Rectal smooth muscle tissue (tissue), 1 donor: ENCODE measurements around the gene PIK3CA.
"Not testable (repeated sequence)": the region's sequence is repeated elsewhere in the genome, so short reads cannot be mapped to it uniquely, and the experiment has no call there.

ENCODE experiments used
- H3K27ac ChIP-seq: one replicate; pipeline ENCODE4 v1.7.0; 2013; ENCODE audit warnings: low read depth, low read length, inconsistent platforms
- H3K27me3 ChIP-seq: one replicate; pipeline ENCODE4 v1.7.0; 2013; ENCODE audit warnings: low read length; ENCODE audit not compliant: control insufficient read depth, insufficient read depth
- H3K36me3 ChIP-seq: one replicate; pipeline ENCODE4 v1.7.0; 2013; ENCODE audit warnings: low read length; ENCODE audit not compliant: control insufficient read depth, insufficient read depth
- H3K4me1 ChIP-seq: one replicate; pipeline ENCODE4 v1.7.0; 2013; ENCODE audit warnings: low read length; ENCODE audit not compliant: control insufficient read depth, insufficient read depth
- H3K4me3 ChIP-seq: one replicate; pipeline ENCODE4 v1.7.0; 2013; ENCODE audit warnings: low read length
- H3K9ac ChIP-seq: one replicate; pipeline ENCODE4 v1.7.0; 2013; ENCODE audit warnings: low read length

PIK3CA gene

DNA sequence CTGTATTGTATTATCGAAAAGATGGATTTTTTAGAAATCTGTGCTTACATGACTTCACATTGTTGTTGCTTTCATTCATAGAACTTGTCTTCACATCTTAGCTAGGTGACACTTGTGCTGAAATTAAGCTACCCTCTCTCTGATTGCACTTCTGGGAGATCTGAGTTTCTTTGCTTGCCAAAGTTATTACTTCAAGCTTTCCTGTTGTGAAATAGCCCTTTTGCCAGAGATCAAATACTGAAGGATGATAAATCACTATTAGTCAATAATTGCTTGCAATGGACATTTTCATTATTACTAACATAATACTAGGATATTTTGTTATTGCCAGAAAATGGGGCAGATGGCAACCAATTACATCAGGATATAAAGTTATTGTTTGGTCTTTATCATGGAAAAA is 34.7 kb downstream of the PIK3CA start:
- Histone ChIP-seq H3K36me3 (no peaks in the 10 kb centered on the region), H3K9ac (no peak overlapping the region), H3K4me1 (peaks cover 23% of the 10 kb centered on the region), H3K27ac (no peak overlapping the region), H3K27me3 (no peaks in the 10 kb centered on the region), H3K4me3 (no peak overlapping the region)

DNA sequence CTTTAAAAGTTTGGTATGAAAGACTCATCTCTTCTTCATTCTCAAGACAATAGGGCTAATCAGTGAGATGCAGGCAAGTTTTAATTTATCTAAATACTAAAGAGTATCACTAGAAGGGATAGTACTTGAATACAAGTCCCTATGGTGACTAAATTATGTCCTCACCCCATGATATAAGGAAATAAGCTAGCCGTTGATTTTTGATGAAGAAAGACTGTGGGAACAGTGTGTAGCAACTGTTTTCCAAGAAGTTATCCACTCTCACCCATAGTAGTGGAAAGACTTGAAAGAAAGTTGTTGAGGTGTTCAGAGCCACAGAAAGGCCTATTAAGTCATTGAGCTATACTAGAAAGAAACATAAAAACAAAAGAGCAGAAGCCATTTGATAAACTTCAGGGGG is 36.7 kb downstream of the PIK3CA start:
- no peak overlapping the region for H3K27ac ChIP-seq
- H3K9ac ChIP-seq, result no peak overlapping the region
- no peaks in the 10 kb centered on the region for H3K36me3 ChIP-seq
- H3K4me1 ChIP-seq, result peaks cover 23% of the 10 kb centered on the region
- no peak overlapping the region for H3K4me3 ChIP-seq
- no peaks in the 10 kb centered on the region for H3K27me3 ChIP-seq

DNA sequence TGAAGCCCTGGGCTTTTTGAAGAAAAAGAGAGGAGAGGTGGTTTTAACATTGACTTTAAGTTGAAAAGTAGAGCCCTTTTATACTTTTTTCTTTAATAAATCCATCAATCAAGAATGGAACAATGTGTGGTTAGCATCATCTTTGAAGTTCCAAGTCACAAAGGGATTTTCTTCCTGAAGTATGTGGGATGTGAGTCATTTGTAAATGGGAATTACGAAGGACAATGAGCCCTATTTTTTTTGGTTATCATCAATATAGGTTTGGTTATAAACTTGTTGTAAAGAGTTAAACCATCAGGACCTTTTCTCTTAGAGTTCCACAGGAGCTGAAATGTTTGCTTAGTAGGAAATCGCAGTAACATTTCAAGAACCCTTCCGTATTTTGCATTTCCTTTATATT is 38.3 kb downstream of the PIK3CA start:
- H3K27me3 ChIP-seq, result no peaks in the 10 kb centered on the region
- no peak overlapping the region for H3K4me3 ChIP-seq
- H3K4me1 ChIP-seq, result peaks cover 28% of the 10 kb centered on the region
- no peak overlapping the region for H3K9ac ChIP-seq
- no peaks in the 10 kb centered on the region for H3K36me3 ChIP-seq
- no peak overlapping the region for H3K27ac ChIP-seq

GRCh38 chr3:179189759-179190158 is 41.6 kb downstream of the PIK3CA start:
- H3K27ac ChIP-seq, result no peak overlapping the region
- H3K4me1 ChIP-seq, result peaks cover 13% of the 10 kb centered on the region
- H3K36me3 ChIP-seq, result no peaks in the 10 kb centered on the region
- no peak overlapping the region for H3K9ac ChIP-seq
- no peak overlapping the region for H3K4me3 ChIP-seq
- H3K27me3 ChIP-seq, result no peaks in the 10 kb centered on the region

- Histone ChIP-seq H3K4me3 (no peak overlapping the region), H3K27ac (peak overlapping the region; percentile 24), H3K27me3 (no peaks in the 10 kb centered on the region), H3K9ac (no peak overlapping the region), H3K36me3 (no peaks in the 10 kb centered on the region), H3K4me1 (peaks cover 16% of the 10 kb centered on the region)
Observed at GRCh38 chr3:179190581-179190980, 42.4 kb downstream of the PIK3CA start.

- peaks cover 19% of the 10 kb centered on the region for H3K4me1 ChIP-seq
- no peaks in the 10 kb centered on the region for H3K36me3 ChIP-seq
- H3K27me3 ChIP-seq, result no peaks in the 10 kb centered on the region
- H3K4me3 ChIP-seq, result no peak overlapping the region
- H3K27ac ChIP-seq, result no peak overlapping the region
- H3K9ac ChIP-seq, result no peak overlapping the region
Observed at GRCh38 chr3:179192542-179192941, 44.4 kb downstream of the PIK3CA start.

- H3K4me1 ChIP-seq, result peaks cover 18% of the 10 kb centered on the region
- no peaks in the 10 kb centered on the region for H3K27me3 ChIP-seq
- no peak overlapping the region for H3K9ac ChIP-seq
- H3K4me3 ChIP-seq, result no peak overlapping the region
- no peaks in the 10 kb centered on the region for H3K36me3 ChIP-seq
- no peak overlapping the region for H3K27ac ChIP-seq
Observed at GRCh38 chr3:179194931-179195330, 46.8 kb downstream of the PIK3CA start.

DNA sequence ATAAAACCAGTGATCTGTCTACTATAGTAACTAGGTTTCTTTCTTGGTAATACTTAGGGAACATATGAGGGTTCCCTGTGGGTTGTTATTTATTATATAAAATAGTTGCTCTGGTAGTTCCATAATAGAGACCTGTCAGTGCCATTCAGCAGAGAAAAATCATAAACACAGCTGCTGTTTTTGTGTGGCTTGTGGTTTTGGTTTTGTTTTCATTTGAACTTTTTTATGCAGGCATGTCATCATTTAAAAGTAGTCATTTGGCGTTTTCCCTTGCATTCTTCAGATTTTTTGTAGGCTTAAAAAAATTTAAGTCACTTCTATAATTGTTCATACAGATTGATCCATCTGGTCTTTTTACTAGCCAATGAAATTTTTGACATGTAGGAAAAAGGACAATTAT is 47.9 kb downstream of the PIK3CA start:
- peaks cover 6% of the 10 kb centered on the region for H3K4me1 ChIP-seq
- H3K9ac ChIP-seq, result no peak overlapping the region
- H3K36me3 ChIP-seq, result no peaks in the 10 kb centered on the region
- H3K27me3 ChIP-seq, result no peaks in the 10 kb centered on the region
- no peak overlapping the region for H3K27ac ChIP-seq
- no peak overlapping the region for H3K4me3 ChIP-seq

DNA sequence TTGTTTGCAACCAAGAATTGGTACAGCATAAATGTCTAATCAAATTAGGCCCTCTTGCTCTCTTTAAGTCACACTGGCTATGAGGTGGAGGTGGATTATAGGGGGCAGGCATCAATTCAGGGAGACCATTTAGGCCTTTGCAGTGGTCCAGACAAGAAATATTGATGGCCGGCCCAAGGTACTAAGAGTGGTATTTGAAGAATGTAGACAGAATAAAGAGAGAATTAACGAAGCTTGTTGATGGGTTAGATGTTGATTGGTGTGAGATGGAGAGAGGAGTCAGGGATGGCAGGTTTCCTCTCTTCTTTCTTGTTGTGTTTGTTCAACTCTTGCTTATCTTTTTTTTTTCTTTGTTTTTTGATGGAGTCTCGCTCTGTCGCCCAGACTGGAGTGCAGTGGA is 48.5 kb downstream of the PIK3CA start:
- Histone ChIP-seq H3K27ac (no peak overlapping the region), H3K27me3 (no peaks in the 10 kb centered on the region), H3K4me1 (peaks cover 6% of the 10 kb centered on the region), H3K36me3 (no peaks in the 10 kb centered on the region), H3K4me3 (no peak overlapping the region), H3K9ac (no peak overlapping the region)

DNA sequence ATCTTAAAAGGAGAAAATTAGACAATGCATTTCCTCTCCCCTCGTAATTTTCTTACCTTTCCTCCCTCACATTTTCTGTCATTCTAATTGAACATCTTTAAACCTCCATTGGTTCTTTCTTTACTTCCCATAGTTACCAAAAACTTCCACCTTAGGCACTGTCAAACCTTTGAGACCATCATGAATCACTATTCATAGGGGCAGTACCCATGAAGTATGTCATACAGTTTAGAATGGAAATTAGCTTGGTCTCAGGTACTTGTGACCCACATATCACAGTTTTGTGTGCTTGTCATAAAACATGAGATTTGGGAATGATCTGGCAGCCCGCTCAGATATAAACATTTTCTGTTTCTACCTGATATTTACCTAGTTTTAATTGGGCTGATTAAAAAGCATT is 52.6 kb downstream of the PIK3CA start:
- Histone ChIP-seq H3K4me3 (no peak overlapping the region), H3K27me3 (no peaks in the 10 kb centered on the region), H3K36me3 (no peaks in the 10 kb centered on the region), H3K4me1 (peaks cover under 1% of the 10 kb centered on the region), H3K9ac (no peak overlapping the region), H3K27ac (no peak overlapping the region)

DNA sequence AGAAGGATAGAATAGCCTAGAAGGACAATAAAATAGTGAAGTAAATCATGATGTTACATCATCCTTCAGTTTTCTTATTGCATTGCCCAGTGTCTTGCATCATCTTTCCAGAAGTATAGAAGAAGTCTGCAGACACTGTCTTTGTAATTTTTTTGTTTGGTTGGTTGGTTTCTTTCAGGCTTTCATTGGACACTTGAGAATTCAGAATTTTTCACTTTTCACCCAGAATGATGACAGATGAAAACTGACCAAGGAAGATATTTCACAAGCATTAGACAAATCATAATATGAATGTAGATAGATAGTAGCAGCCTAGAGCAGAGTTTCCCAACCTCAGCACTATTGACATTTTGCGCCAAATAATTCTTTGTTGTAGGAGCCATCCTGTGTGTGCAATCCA is 67.4 kb downstream of the PIK3CA start:
- H3K36me3 ChIP-seq, H3K27ac ChIP-seq, H3K9ac ChIP-seq, H3K4me1 ChIP-seq, H3K27me3 ChIP-seq, H3K4me3 ChIP-seq: not testable (repeated sequence)

DNA sequence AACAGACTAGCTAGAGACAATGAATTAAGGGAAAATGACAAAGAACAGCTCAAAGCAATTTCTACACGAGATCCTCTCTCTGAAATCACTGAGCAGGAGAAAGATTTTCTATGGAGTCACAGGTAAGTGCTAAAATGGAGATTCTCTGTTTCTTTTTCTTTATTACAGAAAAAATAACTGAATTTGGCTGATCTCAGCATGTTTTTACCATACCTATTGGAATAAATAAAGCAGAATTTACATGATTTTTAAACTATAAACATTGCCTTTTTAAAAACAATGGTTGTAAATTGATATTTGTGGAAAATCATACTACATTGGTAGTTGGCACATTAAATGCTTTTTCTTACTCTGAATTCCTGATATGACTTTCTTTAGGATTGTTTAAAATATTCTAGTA is 70.1 kb downstream of the PIK3CA start:
- H3K4me1 ChIP-seq, H3K27me3 ChIP-seq, H3K36me3 ChIP-seq, H3K9ac ChIP-seq, H3K27ac ChIP-seq, H3K4me3 ChIP-seq: not testable (repeated sequence)

GRCh38 chr3:179223548-179223947 is 75.4 kb downstream of the PIK3CA start:
- no peak overlapping the region for H3K4me3 ChIP-seq
- no peaks in the 10 kb centered on the region for H3K27me3 ChIP-seq
- H3K36me3 ChIP-seq, result peaks cover 6% of the 10 kb centered on the region
- no peaks in the 10 kb centered on the region for H3K4me1 ChIP-seq
- no peak overlapping the region for H3K9ac ChIP-seq
- no peak overlapping the region for H3K27ac ChIP-seq

DNA sequence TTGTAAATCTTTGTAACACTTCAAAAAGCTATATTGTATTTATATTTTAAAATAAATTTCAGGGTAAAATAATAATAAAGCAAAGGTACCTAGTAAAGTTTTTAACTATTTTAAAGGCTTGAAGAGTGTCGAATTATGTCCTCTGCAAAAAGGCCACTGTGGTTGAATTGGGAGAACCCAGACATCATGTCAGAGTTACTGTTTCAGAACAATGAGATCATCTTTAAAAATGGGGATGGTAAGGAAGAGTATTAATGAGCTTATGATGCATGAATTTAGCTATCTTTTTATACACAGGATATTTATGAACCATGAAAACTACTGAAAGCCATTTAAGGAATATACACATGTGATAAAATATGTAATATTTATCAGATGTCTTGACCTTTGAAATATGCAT is 76.4 kb downstream of the PIK3CA start:
- Histone ChIP-seq H3K4me1 (no peaks in the 10 kb centered on the region), H3K27ac (no peak overlapping the region), H3K36me3 (peaks cover 9% of the 10 kb centered on the region), H3K4me3 (no peak overlapping the region), H3K9ac (no peak overlapping the region), H3K27me3 (no peaks in the 10 kb centered on the region)
